Ovary (tissue), 9 donors: Measurements from ENCODE around the gene POU6F2. TPM values are rescaled to one million over a fixed set of nuclear protein-coding genes. Genes with fewer than 3 reads are reported as not detected.

Experiments
- DNase-seq, 5 donors: peaks; one replicate each; pipeline ENCODE4 v3.0.0-alpha.2; 2019 to 2020
- H3K27ac ChIP-seq, 2 donors: fragments of 200-600 bp; one replicate each; pipeline versions ENCODE4 v1.5.1 to v1.8.0; 2019 to 2022
- H3K27me3 ChIP-seq: fragments of 200-600 bp; one replicate; pipeline ENCODE4 v1.8.0; 2022
- H3K36me3 ChIP-seq: fragments of 200-600 bp; sonication (generic); one replicate; pipeline ENCODE4 v1.5.1; 2019
- H3K4me1 ChIP-seq: one replicate; pipeline ENCODE4 v1.8.1; 2013; ENCODE audit warnings: mild to moderate bottlenecking, moderate library complexity; ENCODE audit not compliant: insufficient read depth
- H3K4me3 ChIP-seq: fragments of 200-600 bp; sonication (generic); one replicate; pipeline ENCODE4 v1.5.1; 2017
- H3K9me3 ChIP-seq, 2 donors: fragments of 200-600 bp in 1 of 2; sonication (generic) in 1 of 2; one replicate each; pipeline versions ENCODE4 v1.5.1 to v1.8.1; 2013 to 2019; ENCODE audit warnings: mild to moderate bottlenecking in 1 of 2, moderate library complexity in 1 of 2
- CTCF ChIP-seq, 3 donors: fragments of 450-650 bp in 2 of 3; fragments of 200-600 bp in 1 of 3; IDR thresholded peaks; one replicate each; pipeline versions ENCODE4 v1.5.1 to v1.8.0; 2016 to 2022; ENCODE audit warnings: antibody characterized with exemption in 3 of 3, mild to moderate bottlenecking in 1 of 3
- EP300 ChIP-seq: sonication (generic); formaldehyde crosslinking; IDR thresholded peaks from one replicate; pipeline ENCODE4 v1.6.1; 2017; ENCODE audit warnings: antibody characterized with exemption
- POLR2A ChIP-seq: fragments of 450-650 bp; IDR thresholded peaks from one replicate; pipeline ENCODE4 v1.6.1; 2017; ENCODE audit warnings: antibody characterized with exemption, mild to moderate bottlenecking, moderate library complexity
- WGBS, 3 donors: extraction: QIAGEN DNeasy Blood & Tissue Kit in 1 of 3; methylation state at CpG; one replicate each; pipeline versions ENCODE4 v1.1.5 to v1.1.7; 2013 to 2017; 5-methylcytosine and 5-hydroxymethylcytosine counted together
- intact Hi-C, 4 donors: fragments of 100-400 bp; cut with DNase I; formaldehyde crosslinking; loops; one replicate each; pipeline versions ENCODE4 v1.11.0 to v1.15.1; 2022 to 2023
- polyA plus RNA-seq, 2 donors: library from polyadenylated mRNA; stranded (reverse); fragments of 200-250 nt in 1 of 2; fragments of 350-450 nt in 1 of 2; fragmentation: Illumina TruSeq in 1 of 2; extraction: RNeasy Lipid Tissue Mini Kit (QIAGEN cat#74804) in 1 of 2; gene quantifications; one replicate each; pipeline ENCODE4 v1.2.3, GENCODE V29; 2013 to 2014
- total RNA-seq, 7 donors: library from RNA; depleted of rRNA in 2 of 7; stranded (reverse); fragments of >200 nt in 2 of 7; fragmentation: NEBNext Ultra II Directional in 3 of 7; extraction: Animal tissue kit (Norgen Biotek cat#: 25700) in 3 of 7; gene quantifications; one replicate each; pipeline versions ENCODE4 v1.1.0 to v1.2.4, GENCODE V29; 2016 to 2023
- donor health status: DM: no; HTN: no; CAD: no; lungs with moderate emphysema.
- donor health status: DM: no; HTN: no; CAD: no.
- donor health status: Bipolar disorder and iron deficiency.
- donor health status: DM: yes; HTN: yes; CAD: no.
- donor health status: DM: no; HTN: no; CAD: no.
- donor health status: DM: yes; HTN: yes; CAD: no.

The POU6F2 gene
- total and polyA plus RNA-seq, 9 donors, result 0.17 to 2.0 (median 0.61) TPM

GRCh38 chr7:39399458-39399857 lies 421.7 kb downstream of the POU6F2 start:
- 85 to 96% (median 87%) methylated on average over 2 of the region's 2 CpGs for WGBS, 3 donors
- Histone ChIP-seq H3K27ac (no peak overlapping the region), H3K4me3 (no peak overlapping the region), H3K36me3 (no peaks in the 10 kb centered on the region), H3K4me1 (no peaks in the 10 kb centered on the region), H3K27me3 (no peaks in the 10 kb centered on the region), H3K9me3 (no peaks in the 10 kb centered on the region)
- no peak for DNase-seq
- intact Hi-C loops, result no loop called here
- TF ChIP-seq POLR2A (no peak), CTCF (IDR thresholded peaks at IDR 0.05) (no peak), EP300 (no peak)

- intact Hi-C loops, result no loop called here
- H3K27ac ChIP-seq, result no peak overlapping the region
- H3K4me1 ChIP-seq, result no peaks in the 10 kb centered on the region
- no peaks in the 10 kb centered on the region for H3K9me3 ChIP-seq
- no peak for TF ChIP-seq POLR2A
- no peaks in the 10 kb centered on the region for H3K36me3 ChIP-seq
- no peak for DNase-seq
- H3K27me3 ChIP-seq, result no peaks in the 10 kb centered on the region
- H3K4me3 ChIP-seq, result no peak overlapping the region
- 61 to 74% (median 64%) methylated on average over 3 of the region's 3 CpGs for WGBS, 3 donors
Observed at GRCh38 chr7:39399986-39400385, 422.3 kb downstream of the POU6F2 start.

GRCh38 chr7:39400836-39401235 lies 423.1 kb downstream of the POU6F2 start:
- H3K27me3 ChIP-seq, result no peaks in the 10 kb centered on the region
- 70 to 81% (median 76%) methylated on average over 3 of the region's 3 CpGs for WGBS, 3 donors
- no peak for TF ChIP-seq POLR2A
- TF ChIP-seq EP300, result no peak
- no peak for TF ChIP-seq CTCF (IDR thresholded peaks at IDR 0.05)
- no peak overlapping the region for H3K27ac ChIP-seq
- intact Hi-C loops, result no loop called here
- H3K36me3 ChIP-seq, result no peaks in the 10 kb centered on the region
- H3K9me3 ChIP-seq, result no peaks in the 10 kb centered on the region
- no peak overlapping the region for H3K4me3 ChIP-seq
- DNase-seq, result no peak
- no peaks in the 10 kb centered on the region for H3K4me1 ChIP-seq

- TF ChIP-seq EP300 (no peak), CTCF (IDR thresholded peaks at IDR 0.05) (no peak), POLR2A (no peak)
- H3K36me3 ChIP-seq, result no peaks in the 10 kb centered on the region
- H3K27ac ChIP-seq, result no peak overlapping the region
Observed at GRCh38 chr7:39402034-39402433, 424.3 kb downstream of the POU6F2 start.

GRCh38 chr7:39404907-39405306 lies 427.2 kb downstream of the POU6F2 start:
- 73 to 88% (median 76%) methylated on average over 1 of the region's 1 CpG for WGBS, 3 donors
- no peaks in the 10 kb centered on the region for H3K27me3 ChIP-seq
- H3K27ac ChIP-seq, result no peak overlapping the region
- no peaks in the 10 kb centered on the region for H3K9me3 ChIP-seq
- no peaks in the 10 kb centered on the region for H3K36me3 ChIP-seq
- no peak for DNase-seq
- TF ChIP-seq POLR2A, result no peak
- no peaks in the 10 kb centered on the region for H3K4me1 ChIP-seq
- intact Hi-C loops, result no loop called here
- H3K4me3 ChIP-seq, result no peak overlapping the region

More at GRCh38 chr7:39402034-39402433, 424.3 kb downstream of the POU6F2 start:
- Histone ChIP-seq H3K4me1 (no peaks in the 10 kb centered on the region), H3K27me3 (no peaks in the 10 kb centered on the region), H3K4me3 (no peak overlapping the region), H3K9me3 (no peaks in the 10 kb centered on the region)
- intact Hi-C loops, result no loop called here
- DNase-seq, result no peak

GRCh38 chr7:39405581-39405980 lies 427.9 kb downstream of the POU6F2 start:
- no peaks in the 10 kb centered on the region for H3K27me3 ChIP-seq
- DNase-seq, result no peak
- no peaks in the 10 kb centered on the region for H3K4me1 ChIP-seq
- no peak overlapping the region for H3K27ac ChIP-seq
- intact Hi-C loops, result no loop called here
- H3K4me3 ChIP-seq, result no peak overlapping the region
- H3K9me3 ChIP-seq, result no peaks in the 10 kb centered on the region
- H3K36me3 ChIP-seq, result no peaks in the 10 kb centered on the region
- TF ChIP-seq CTCF (IDR thresholded peaks at IDR 0.05), result no peak
- no peak for TF ChIP-seq POLR2A
- TF ChIP-seq EP300, result no peak
- 60 to 66% (median 65%) methylated on average over 3 of the region's 3 CpGs for WGBS, 3 donors
